Upper lobe of left lung (tissue), 6 donors: ENCODE data around the gene SH3BGRL2. TPM values are rescaled to one million over a fixed set of nuclear protein-coding genes. Genes with fewer than 3 reads are reported as not detected.

Experiments
- ATAC-seq, 2 donors: fragments of 200-7000 bp; cut with Tn5 transposase; one replicate each; pipeline ENCODE4 v1.9.1; 2022; ENCODE audit warnings: mild to moderate bottlenecking in 2 of 2, moderate library complexity in 2 of 2; ENCODE audit not compliant: low FRiP score in 2 of 2
- DNase-seq, 2 donors: peaks; one replicate each; pipeline ENCODE4 v3.0.0-alpha.2; 2019 to 2020
- H3K27ac ChIP-seq, 4 donors: fragments of 200-600 bp; sonication (generic); one replicate each; pipeline ENCODE4 v1.5.1; 2016 to 2019
- H3K27me3 ChIP-seq, 4 donors: fragments of 200-600 bp; sonication (generic); one replicate each; pipeline ENCODE4 v1.5.1; 2017 to 2019
- H3K36me3 ChIP-seq, 4 donors: fragments of 200-600 bp; sonication (generic); one replicate each; pipeline ENCODE4 v1.5.1; 2016 to 2019
- H3K4me1 ChIP-seq, 4 donors: fragments of 200-600 bp; sonication (generic); one replicate each; pipeline ENCODE4 v1.5.1; 2018 to 2019
- H3K4me3 ChIP-seq, 4 donors: fragments of 200-600 bp; sonication (generic); one replicate each; pipeline ENCODE4 v1.5.1; 2017 to 2019; ENCODE audit warnings: mild to moderate bottlenecking in 2 of 4, moderate library complexity in 1 of 4
- H3K9me3 ChIP-seq, 4 donors: fragments of 200-600 bp; sonication (generic); one replicate each; pipeline ENCODE4 v1.5.1; 2018 to 2019
- EP300 ChIP-seq, 4 donors: sonication (generic); formaldehyde crosslinking; IDR thresholded peaks; one replicate each; pipeline ENCODE4 v1.5.1; 2017; ENCODE audit warnings: antibody characterized with exemption in 4 of 4, control low read depth in 2 of 4
- POLR2A ChIP-seq, 4 donors: fragments of 450-650 bp; IDR thresholded peaks; one replicate each; pipeline ENCODE4 v1.5.1; 2016 to 2017; ENCODE audit warnings: antibody characterized with exemption in 4 of 4, mild to moderate bottlenecking in 2 of 4
- POLR2AphosphoS5 ChIP-seq, 2 donors: sonication (generic); formaldehyde crosslinking; IDR thresholded peaks; one replicate each; pipeline ENCODE4 v1.5.1; 2017; ENCODE audit warnings: antibody characterized with exemption in 2 of 2
- WGBS, 2 donors: methylation state at CpG; one replicate each; pipeline ENCODE4 v1.1.5; 2017 to 2018; 5-methylcytosine and 5-hydroxymethylcytosine counted together
- total RNA-seq, 6 donors: library from RNA; depleted of rRNA in 4 of 6; stranded (reverse); fragments of >200 nt in 4 of 6; gene quantifications; one replicate each; pipeline versions ENCODE4 v1.1.0 to v1.2.1, GENCODE V29; 2016 to 2021
- TF ChIP-seq, protein P1 (sequence below), 6 experiments: fragments of 450-650 bp in 4 of 6; fragments of 200-600 bp in 2 of 6; sonication (generic) in 2 of 6; IDR thresholded peaks; one replicate each; pipeline ENCODE4 v1.5.1; 2016 to 2019; ENCODE audit warnings: antibody characterized with exemption in 6 of 6
- donor health status: DM: no; HTN: no; CAD: no; lungs with moderate emphysema.
- donor health status: DM: no; HTN: yes; CAD: no; lungs with severe emphysema.

Gene SH3BGRL2
- total RNA-seq, 6 donors from 2014 or later, result 23.6 to 65.8 (median 25.4) TPM

DNA sequence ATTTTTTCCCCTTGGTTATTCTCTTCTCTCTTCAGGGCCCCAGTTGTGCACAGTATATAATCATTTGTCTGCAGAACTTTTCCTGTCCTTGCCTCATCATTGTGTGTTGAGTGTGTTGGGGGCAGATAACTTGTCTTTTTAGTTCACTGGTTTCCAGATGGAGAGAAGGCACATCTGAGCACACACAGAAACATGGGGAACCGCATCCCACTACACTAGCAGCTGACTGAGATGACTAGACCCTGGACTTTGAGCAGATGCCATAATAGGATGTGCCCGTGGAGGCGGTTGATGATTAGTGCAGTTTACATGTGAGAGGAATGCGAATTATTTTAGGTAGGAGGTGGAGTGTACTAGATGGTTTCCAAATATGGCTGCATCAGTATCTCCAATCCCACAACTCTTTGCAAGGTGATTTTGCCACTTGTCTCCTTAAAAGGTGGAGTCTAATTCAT is 26.5 kb upstream of the SH3BGRL2 start:
- 92 to 97% methylated on average over 4 of the region's 4 CpGs for WGBS, 2 donors
- no peak overlapping the region for H3K27ac ChIP-seq

DNA sequence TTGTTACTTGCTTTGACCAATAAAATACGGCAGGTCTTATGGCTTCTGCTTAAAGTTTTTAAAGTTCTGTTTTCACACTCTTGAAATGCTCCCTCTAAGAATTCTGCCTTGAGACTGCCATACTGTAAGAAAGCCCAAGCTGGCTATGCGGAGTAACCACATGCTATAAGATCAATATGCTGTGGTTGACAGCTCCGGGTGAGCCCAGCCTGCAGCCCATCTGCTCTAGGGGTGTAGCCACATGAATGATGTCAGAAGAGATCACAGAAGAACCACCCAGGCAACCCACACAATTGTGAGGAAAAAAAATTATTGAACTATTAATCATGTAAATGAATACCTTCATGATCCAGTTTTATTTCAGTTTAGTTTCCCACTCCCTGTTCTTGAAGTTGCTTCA is 26.1 kb upstream of the SH3BGRL2 start:
- WGBS, 2 donors, result 90% methylated on average over 3 of the region's 3 CpGs
- DNase-seq (no peak), ATAC-seq (no peak)
- Histone ChIP-seq H3K4me3 (no peak overlapping the region), H3K4me1 (no peaks in the 10 kb centered on the region), H3K36me3 (no peaks in the 10 kb centered on the region), H3K27ac (no peak overlapping the region), H3K9me3 (no peaks in the 10 kb centered on the region), H3K27me3 (no peaks in the 10 kb centered on the region)
- TF ChIP-seq, protein P1, sequence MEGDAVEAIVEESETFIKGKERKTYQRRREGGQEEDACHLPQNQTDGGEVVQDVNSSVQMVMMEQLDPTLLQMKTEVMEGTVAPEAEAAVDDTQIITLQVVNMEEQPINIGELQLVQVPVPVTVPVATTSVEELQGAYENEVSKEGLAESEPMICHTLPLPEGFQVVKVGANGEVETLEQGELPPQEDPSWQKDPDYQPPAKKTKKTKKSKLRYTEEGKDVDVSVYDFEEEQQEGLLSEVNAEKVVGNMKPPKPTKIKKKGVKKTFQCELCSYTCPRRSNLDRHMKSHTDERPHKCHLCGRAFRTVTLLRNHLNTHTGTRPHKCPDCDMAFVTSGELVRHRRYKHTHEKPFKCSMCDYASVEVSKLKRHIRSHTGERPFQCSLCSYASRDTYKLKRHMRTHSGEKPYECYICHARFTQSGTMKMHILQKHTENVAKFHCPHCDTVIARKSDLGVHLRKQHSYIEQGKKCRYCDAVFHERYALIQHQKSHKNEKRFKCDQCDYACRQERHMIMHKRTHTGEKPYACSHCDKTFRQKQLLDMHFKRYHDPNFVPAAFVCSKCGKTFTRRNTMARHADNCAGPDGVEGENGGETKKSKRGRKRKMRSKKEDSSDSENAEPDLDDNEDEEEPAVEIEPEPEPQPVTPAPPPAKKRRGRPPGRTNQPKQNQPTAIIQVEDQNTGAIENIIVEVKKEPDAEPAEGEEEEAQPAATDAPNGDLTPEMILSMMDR (IDR thresholded peaks at IDR 0.05), result no peak
- no peak for TF ChIP-seq POLR2AphosphoS5 (IDR thresholded peaks at IDR 0.05)
- TF ChIP-seq POLR2A (IDR thresholded peaks at IDR 0.05), result no peak
- TF ChIP-seq EP300 (IDR thresholded peaks at IDR 0.05), result no peak

More for the DNA sequence above, 26.5 kb upstream of the SH3BGRL2 start:
- ATAC-seq, result no peak
- Histone ChIP-seq H3K9me3 (no peaks in the 10 kb centered on the region), H3K27me3 (no peaks in the 10 kb centered on the region), H3K4me3 (no peak overlapping the region), H3K36me3 (no peaks in the 10 kb centered on the region), H3K4me1 (no peaks in the 10 kb centered on the region)
- DNase-seq, result no peak
- no peak for TF ChIP-seq POLR2A (IDR thresholded peaks at IDR 0.05)
- TF ChIP-seq, protein P1 (IDR thresholded peaks at IDR 0.05), result no peak
- TF ChIP-seq EP300 (IDR thresholded peaks at IDR 0.05), result no peak
- no peak for TF ChIP-seq POLR2AphosphoS5 (IDR thresholded peaks at IDR 0.05)

DNA sequence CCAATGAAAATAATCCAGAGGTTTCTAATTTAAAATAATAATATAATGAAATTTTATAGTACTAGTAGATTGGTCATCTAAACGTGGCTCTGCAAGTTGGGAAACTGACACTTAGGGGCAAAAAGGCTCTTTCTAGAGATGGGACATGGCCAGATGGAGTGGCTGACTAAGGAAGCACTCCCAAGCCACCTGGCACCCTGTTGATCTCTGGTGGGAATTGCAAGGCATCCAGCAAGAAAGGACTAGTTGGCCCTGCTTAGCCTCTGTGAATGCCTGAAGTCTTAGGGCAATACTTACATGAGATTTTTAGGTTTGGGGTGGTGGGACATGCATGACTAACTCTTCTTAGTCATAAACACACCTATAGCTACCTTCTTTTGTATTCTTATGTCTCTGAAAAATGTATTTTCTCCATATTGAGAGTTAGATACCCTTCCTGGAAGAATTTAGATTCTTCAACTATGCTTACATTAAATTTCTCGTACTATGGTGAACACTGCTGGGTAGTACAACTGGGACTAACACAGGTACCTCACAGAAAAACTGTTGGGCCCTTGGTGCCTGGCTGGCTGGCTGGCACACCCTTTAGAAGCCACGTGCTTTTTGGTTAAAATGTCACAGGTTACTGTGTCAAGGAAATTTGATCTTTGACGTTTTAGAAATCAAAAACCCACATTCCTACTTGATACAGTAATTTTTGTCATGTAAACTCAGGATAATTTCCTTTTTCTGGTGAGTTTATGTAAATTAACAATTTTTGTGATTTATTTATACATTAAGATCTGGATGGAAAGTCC is 25.0 kb upstream of the SH3BGRL2 start:
- Histone ChIP-seq H3K27me3 (no peaks in the 10 kb centered on the region), H3K4me3 (no peak overlapping the region), H3K9me3 (no peaks in the 10 kb centered on the region), H3K36me3 (no peaks in the 10 kb centered on the region), H3K4me1 (no peaks in the 10 kb centered on the region), H3K27ac (no peak overlapping the region)
- WGBS, 2 donors, result 80 to 82% methylated on average over 4 of the region's 4 CpGs
- ATAC-seq (no peak), DNase-seq (no peak)
- TF ChIP-seq EP300 (IDR thresholded peaks at IDR 0.05), result no peak
- no peak for TF ChIP-seq POLR2A (IDR thresholded peaks at IDR 0.05)
- TF ChIP-seq, protein P1 (IDR thresholded peaks at IDR 0.05), result no peak
- no peak for TF ChIP-seq POLR2AphosphoS5 (IDR thresholded peaks at IDR 0.05)

DNA sequence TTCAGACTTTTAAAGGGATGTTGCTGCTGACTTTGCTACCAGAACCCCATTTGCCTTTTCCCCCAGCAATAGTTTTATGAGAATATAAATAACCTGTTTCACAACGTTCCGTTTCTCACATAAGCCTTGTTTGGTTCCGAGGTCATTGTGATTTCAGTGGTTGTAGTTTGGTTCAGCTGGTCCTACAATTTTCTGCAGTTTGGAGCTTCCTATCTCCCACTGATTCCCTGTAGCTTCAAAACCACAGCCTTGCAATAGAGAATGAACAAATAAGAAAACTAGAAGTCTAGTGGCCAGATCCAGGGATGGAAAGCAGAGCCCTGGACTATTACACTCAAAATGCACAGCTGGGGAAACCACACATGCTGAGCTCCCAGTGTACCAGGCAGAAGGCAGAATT is 24.1 kb upstream of the SH3BGRL2 start:
- H3K9me3 ChIP-seq, result no peaks in the 10 kb centered on the region
- no peaks in the 10 kb centered on the region for H3K27me3 ChIP-seq
- H3K4me3 ChIP-seq, result no peak overlapping the region
- no peak for TF ChIP-seq EP300 (IDR thresholded peaks at IDR 0.05)
- no peak for TF ChIP-seq POLR2A (IDR thresholded peaks at IDR 0.05)
- TF ChIP-seq, protein P1 (IDR thresholded peaks at IDR 0.05), result no peak
- TF ChIP-seq POLR2AphosphoS5 (IDR thresholded peaks at IDR 0.05), result no peak
- DNase-seq (no peak), ATAC-seq (no peak)
- H3K4me1 ChIP-seq, result no peaks in the 10 kb centered on the region
- 79 to 82% methylated on average over 3 of the region's 3 CpGs for WGBS, 2 donors
- H3K36me3 ChIP-seq, result no peaks in the 10 kb centered on the region
- H3K27ac ChIP-seq, result no peak overlapping the region
